Cardiac septum (tissue), 1 donor: ENCODE data around the gene CACNA1A. TPM values are rescaled to one million over a fixed set of nuclear protein-coding genes. Genes with fewer than 3 reads are reported as not detected.

ENCODE experiments used
- DNase-seq: peaks from one replicate; pipeline ENCODE4 v3.0.0-alpha.2; 2020; ENCODE audit warnings: low spot score
- intact Hi-C: fragments of 100-400 bp; cut with DNase I; formaldehyde crosslinking; loops from one replicate; pipeline ENCODE4 v1.14.0; 2022
- total RNA-seq: library from RNA; stranded (reverse); fragmentation: NEBNext Ultra II Directional; extraction: Animal tissue kit (Norgen Biotek cat#: 25700); gene quantifications from one replicate; pipeline ENCODE4 v1.2.1, GENCODE V29; 2021
- donor health status: DM: no; HTN: no; CAD: no.

Gene CACNA1A
- total RNA-seq, 1 donor from 2014 or later, result 1.3 TPM

- intact Hi-C loops, result loop anchor here (5.0 kb wide), 1 partner anchor 683 kb away; no protein-coding TSS in a partner anchor
- DNase-seq, result no peak
Measured at GRCh38 chr19:13159713-13160112, 346.6 kb downstream of the CACNA1A start.
